Neural cell (in vitro differentiated cells): Measurements from ENCODE around the gene FN3K. TPM values are rescaled to one million over a fixed set of nuclear protein-coding genes. Genes with fewer than 3 reads are reported as not detected.

Source experiments
- H2AFZ ChIP-seq: fragments of 200-600, 300-800 bp; sonication (generic), shearing (Covaris generic); 2 replicates; pipeline ENCODE4 v1.6.0; 2014; ENCODE audit warnings: low read depth, mild to moderate bottlenecking, antibody characterized with exemption, low read length, moderate library complexity
- H3F3A ChIP-seq: fragments of 200-600 bp; shearing (Covaris generic); 2 replicates; pipeline ENCODE4 v1.6.1; 2016; ENCODE audit warnings: mild to moderate bottlenecking, moderate library complexity, mixed read lengths, antibody characterized with exemption, low read length; ENCODE audit not compliant: insufficient read depth, poor library complexity, severe bottlenecking
- H3K27ac ChIP-seq: fragments of 200-600, 300-800 bp; sonication (generic), shearing (Covaris generic); 2 replicates; pipeline ENCODE4 v1.5.1; 2014; ENCODE audit warnings: mild to moderate bottlenecking, low read length, moderate library complexity
- H3K27me3 ChIP-seq: fragments of 300-800, 200-600 bp; sonication (generic), shearing (Covaris generic); 2 replicates; pipeline ENCODE4 v1.6.0; 2014; ENCODE audit warnings: mild to moderate bottlenecking, low read depth, low read length, moderate library complexity; ENCODE audit not compliant: insufficient read depth
- H3K36me3 ChIP-seq: fragments of 300-800, 200-600 bp; sonication (generic), shearing (Covaris generic); 2 replicates; pipeline ENCODE4 v1.5.1; 2014; ENCODE audit warnings: mild to moderate bottlenecking, antibody characterized with exemption, low read length, moderate library complexity; ENCODE audit not compliant: insufficient read depth
- H3K4me2 ChIP-seq: fragments of 300-800, 200-600 bp; sonication (generic), shearing (Covaris generic); 2 replicates; pipeline ENCODE4 v1.6.0; 2014; ENCODE audit warnings: mild to moderate bottlenecking, low read length
- H3K4me3 ChIP-seq: fragments of 300-800, 200-600 bp; sonication (generic), shearing (Covaris generic); 2 replicates; pipeline ENCODE4 v1.5.1; 2014; ENCODE audit warnings: mild to moderate bottlenecking, low read length, moderate library complexity
- H3K79me2 ChIP-seq: fragments of 200-600 bp; shearing (Covaris generic); replicated peaks from 2 replicates; pipeline ENCODE4 v1.6.0; 2014; ENCODE audit warnings: mild to moderate bottlenecking, low read length, moderate library complexity; ENCODE audit not compliant: insufficient read depth
- H3K9ac ChIP-seq: fragments of 300-800, 200-600 bp; sonication (generic), shearing (Covaris generic); 2 replicates; pipeline ENCODE4 v1.6.1; 2016; ENCODE audit warnings: mild to moderate bottlenecking, low read length, mixed read lengths
- H3K9me2 ChIP-seq: fragments of 200-600 bp; shearing (Covaris generic); 2 replicates; pipeline ENCODE4 v1.6.1; 2016; ENCODE audit warnings: mild to moderate bottlenecking, low read length, mixed read lengths; ENCODE audit not compliant: insufficient read depth
- H3K9me3 ChIP-seq: fragments of 200-600, 300-800 bp; sonication (generic), shearing (Covaris generic); 2 replicates; pipeline ENCODE4 v1.6.1; 2016; ENCODE audit warnings: mild to moderate bottlenecking, mixed run types, low read length, moderate library complexity, mixed read lengths
- H4K20me1 ChIP-seq: fragments of 200-600 bp; shearing (Covaris generic); 2 replicates; pipeline ENCODE4 v1.6.1; 2016; ENCODE audit warnings: mild to moderate bottlenecking, mixed run types; ENCODE audit not compliant: insufficient read depth
- EP300 ChIP-seq: fragments of 450-650 bp; conservative IDR thresholded peaks from 2 replicates; pipeline ENCODE4 v1.6.1; 2014; ENCODE audit warnings: antibody characterized with exemption, mild to moderate bottlenecking, moderate library complexity; ENCODE audit not compliant: poor library complexity, severe bottlenecking
- EZH2 ChIP-seq: fragments of 200-600, 300-800 bp; shearing (Covaris generic), sonication (generic); IDR thresholded peaks from 2 replicates; pipeline ENCODE4 v1.6.1; 2014; ENCODE audit warnings: antibody characterized with exemption, low read length, borderline replicate concordance, mild to moderate bottlenecking; ENCODE audit not compliant: insufficient read depth, poor library complexity, severe bottlenecking
- MXI1 ChIP-seq: fragments of 450-650 bp; conservative IDR thresholded peaks from 2 replicates; pipeline ENCODE4 v1.6.1; 2014; ENCODE audit warnings: antibody characterized with exemption, mild to moderate bottlenecking; ENCODE audit not compliant: poor library complexity, severe bottlenecking
- POLR2AphosphoS5 ChIP-seq: IDR thresholded peaks from 2 replicates; pipeline ENCODE4 v1.6.1; 2012
- RAD21 ChIP-seq: fragments of 450-650 bp; conservative IDR thresholded peaks from 2 replicates; pipeline ENCODE4 v1.6.1; 2014; ENCODE audit warnings: antibody characterized with exemption, mild to moderate bottlenecking, moderate library complexity
- SMC3 ChIP-seq: fragments of 450-650 bp; conservative IDR thresholded peaks from 2 replicates; pipeline ENCODE4 v1.6.1; 2014; ENCODE audit warnings: antibody characterized with exemption, mild to moderate bottlenecking, moderate library complexity; ENCODE audit not compliant: poor library complexity
- TAF1 ChIP-seq: IDR thresholded peaks from 2 replicates; pipeline ENCODE4 v1.6.1; 2012; ENCODE audit warnings: low read depth
- polyA plus RNA-seq: library from polyadenylated mRNA; depleted of rRNA; stranded (reverse); fragments of >200 nt; gene quantifications from 2 replicates; pipeline ENCODE4 v1.2.3, GENCODE V29; 2014
- TF ChIP-seq, protein P1 (sequence below): IDR thresholded peaks from 2 replicates; pipeline ENCODE4 v1.6.1; 2012; ENCODE audit warnings: borderline replicate concordance
- TF ChIP-seq, protein P2 (sequence below): fragments of 450-650 bp; IDR thresholded peaks from 2 replicates; pipeline ENCODE4 v1.5.1; 2014; ENCODE audit warnings: antibody characterized with exemption, mild to moderate bottlenecking, moderate library complexity; ENCODE audit not compliant: poor library complexity, severe bottlenecking

The FN3K gene
- polyA plus RNA-seq, 1 donor from 2014 or later, result 6.0 TPM

DNA sequence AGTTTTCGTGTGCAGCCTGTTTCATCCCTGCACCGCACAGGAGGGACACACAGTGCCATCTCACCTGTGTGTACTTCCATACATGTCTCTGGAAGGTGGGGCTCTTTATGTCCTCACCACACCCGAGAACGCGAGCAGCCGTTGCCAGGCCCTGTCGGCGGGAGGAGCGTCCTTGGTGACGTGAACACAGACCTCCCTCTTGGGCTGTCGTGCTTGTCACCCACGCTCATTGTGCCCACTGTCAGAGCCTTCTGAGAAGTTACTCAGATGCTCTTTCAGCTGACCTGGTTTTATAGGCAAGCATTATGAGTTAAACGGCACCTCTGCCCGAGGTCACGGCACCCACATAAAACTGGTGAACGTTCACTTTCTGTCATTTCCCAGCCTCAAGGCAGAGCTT is 64.2 kb downstream of the FN3K start:
- TF ChIP-seq, protein P1, sequence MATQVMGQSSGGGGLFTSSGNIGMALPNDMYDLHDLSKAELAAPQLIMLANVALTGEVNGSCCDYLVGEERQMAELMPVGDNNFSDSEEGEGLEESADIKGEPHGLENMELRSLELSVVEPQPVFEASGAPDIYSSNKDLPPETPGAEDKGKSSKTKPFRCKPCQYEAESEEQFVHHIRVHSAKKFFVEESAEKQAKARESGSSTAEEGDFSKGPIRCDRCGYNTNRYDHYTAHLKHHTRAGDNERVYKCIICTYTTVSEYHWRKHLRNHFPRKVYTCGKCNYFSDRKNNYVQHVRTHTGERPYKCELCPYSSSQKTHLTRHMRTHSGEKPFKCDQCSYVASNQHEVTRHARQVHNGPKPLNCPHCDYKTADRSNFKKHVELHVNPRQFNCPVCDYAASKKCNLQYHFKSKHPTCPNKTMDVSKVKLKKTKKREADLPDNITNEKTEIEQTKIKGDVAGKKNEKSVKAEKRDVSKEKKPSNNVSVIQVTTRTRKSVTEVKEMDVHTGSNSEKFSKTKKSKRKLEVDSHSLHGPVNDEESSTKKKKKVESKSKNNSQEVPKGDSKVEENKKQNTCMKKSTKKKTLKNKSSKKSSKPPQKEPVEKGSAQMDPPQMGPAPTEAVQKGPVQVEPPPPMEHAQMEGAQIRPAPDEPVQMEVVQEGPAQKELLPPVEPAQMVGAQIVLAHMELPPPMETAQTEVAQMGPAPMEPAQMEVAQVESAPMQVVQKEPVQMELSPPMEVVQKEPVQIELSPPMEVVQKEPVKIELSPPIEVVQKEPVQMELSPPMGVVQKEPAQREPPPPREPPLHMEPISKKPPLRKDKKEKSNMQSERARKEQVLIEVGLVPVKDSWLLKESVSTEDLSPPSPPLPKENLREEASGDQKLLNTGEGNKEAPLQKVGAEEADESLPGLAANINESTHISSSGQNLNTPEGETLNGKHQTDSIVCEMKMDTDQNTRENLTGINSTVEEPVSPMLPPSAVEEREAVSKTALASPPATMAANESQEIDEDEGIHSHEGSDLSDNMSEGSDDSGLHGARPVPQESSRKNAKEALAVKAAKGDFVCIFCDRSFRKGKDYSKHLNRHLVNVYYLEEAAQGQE, result no peak
- TF ChIP-seq RAD21 (no peak), POLR2AphosphoS5 (no peak), TAF1 (no peak), EP300 (no peak), EZH2 (no peak), SMC3 (no peak), MXI1 (no peak)
- TF ChIP-seq, protein P2, sequence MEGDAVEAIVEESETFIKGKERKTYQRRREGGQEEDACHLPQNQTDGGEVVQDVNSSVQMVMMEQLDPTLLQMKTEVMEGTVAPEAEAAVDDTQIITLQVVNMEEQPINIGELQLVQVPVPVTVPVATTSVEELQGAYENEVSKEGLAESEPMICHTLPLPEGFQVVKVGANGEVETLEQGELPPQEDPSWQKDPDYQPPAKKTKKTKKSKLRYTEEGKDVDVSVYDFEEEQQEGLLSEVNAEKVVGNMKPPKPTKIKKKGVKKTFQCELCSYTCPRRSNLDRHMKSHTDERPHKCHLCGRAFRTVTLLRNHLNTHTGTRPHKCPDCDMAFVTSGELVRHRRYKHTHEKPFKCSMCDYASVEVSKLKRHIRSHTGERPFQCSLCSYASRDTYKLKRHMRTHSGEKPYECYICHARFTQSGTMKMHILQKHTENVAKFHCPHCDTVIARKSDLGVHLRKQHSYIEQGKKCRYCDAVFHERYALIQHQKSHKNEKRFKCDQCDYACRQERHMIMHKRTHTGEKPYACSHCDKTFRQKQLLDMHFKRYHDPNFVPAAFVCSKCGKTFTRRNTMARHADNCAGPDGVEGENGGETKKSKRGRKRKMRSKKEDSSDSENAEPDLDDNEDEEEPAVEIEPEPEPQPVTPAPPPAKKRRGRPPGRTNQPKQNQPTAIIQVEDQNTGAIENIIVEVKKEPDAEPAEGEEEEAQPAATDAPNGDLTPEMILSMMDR, result no peak
- no peak overlapping the region for H3K9ac ChIP-seq
- H3K9me3 ChIP-seq, result no peaks in the 10 kb centered on the region
- H3K27ac ChIP-seq, result no peak overlapping the region
- no peak overlapping the region for H3K4me3 ChIP-seq
- H4K20me1 ChIP-seq, result no peaks in the 10 kb centered on the region
- H3K36me3 ChIP-seq, result no peaks in the 10 kb centered on the region
- no peaks in the 10 kb centered on the region for H3K9me2 ChIP-seq
- H3K27me3 ChIP-seq, result no peaks in the 10 kb centered on the region
- H3K4me2 ChIP-seq, result no peak overlapping the region
- H3F3A ChIP-seq, result no peaks in the 10 kb centered on the region
- no peaks in the 10 kb centered on the region for H3K79me2 ChIP-seq
- no peak overlapping the region for H2AFZ ChIP-seq

Other genes with a start within 250 kb of the FN3K start
- 24.4 and 29.4 TPM in 2 replicates for gene FOXK2, start 215.9 kb upstream of the FN3K start, polyA plus RNA-seq
- 131 and 137 TPM in 2 replicates for gene WDR45B, start 87.2 kb upstream of the FN3K start, polyA plus RNA-seq
- 37.2 and 37.8 TPM in 2 replicates for gene RAB40B, start 36.9 kb upstream of the FN3K start, polyA plus RNA-seq
- 28.8 and 32.7 TPM in 2 replicates for gene FN3KRP, start 18.9 kb upstream of the FN3K start, polyA plus RNA-seq
- 64.8 and 67.2 TPM in 2 replicates for gene TBCD, start 16.4 kb downstream of the FN3K start, polyA plus RNA-seq
- gene ZNF750, start 104.4 kb downstream of the FN3K start, polyA plus RNA-seq, result not detected in 2 replicates